H1 (cell line): Measurements from ENCODE around the gene FBN1.

Source experiments
- BACH1 ChIP-seq: IDR thresholded peaks from 2 replicates; pipeline ENCODE4 v1.6.1; 2012; ENCODE audit warnings: low read length, improper control_type of control experiment
- CTCF ChIP-seq, 3 experiments: IDR thresholded peaks; 1 replicate in 2 of 3; 2 replicates in 1 of 3; pipeline versions ENCODE4 v1.5.1 to v1.6.1; 2011; ENCODE audit warnings: low read length in 3 of 3, mild to moderate bottlenecking in 3 of 3, inconsistent platforms in 2 of 3, low read depth in 1 of 3, moderate library complexity in 1 of 3; ENCODE audit not compliant: insufficient read depth in 1 of 3; ENCODE audit errors: control extremely low read depth in 1 of 3
- GABPA ChIP-seq: IDR thresholded peaks from 2 replicates; pipeline ENCODE4 v1.6.1; 2011; ENCODE audit warnings: mild to moderate bottlenecking, low read length, moderate library complexity, borderline replicate concordance; ENCODE audit not compliant: insufficient read depth
- MAX ChIP-seq: IDR thresholded peaks from 2 replicates; pipeline ENCODE4 v1.6.1; 2012; ENCODE audit warnings: inconsistent platforms
- POLR2A ChIP-seq, 2 experiments: IDR thresholded peaks; 1 replicate in 1 of 2; 2 replicates in 1 of 2; pipeline ENCODE4 v1.6.1; 2011; ENCODE audit warnings: low read depth in 2 of 2, low read length in 2 of 2, mild to moderate bottlenecking in 2 of 2; ENCODE audit errors: control extremely low read depth in 1 of 2
- POLR2AphosphoS5 ChIP-seq: IDR thresholded peaks from 2 replicates; pipeline ENCODE4 v1.6.1; 2011; ENCODE audit warnings: low read depth, low read length
- YY1 ChIP-seq: IDR thresholded peaks from 2 replicates; pipeline ENCODE4 v1.6.1; 2011; ENCODE audit warnings: low read depth, mild to moderate bottlenecking, low read length
- ZNF274 ChIP-seq: IDR thresholded peaks from 2 replicates; pipeline ENCODE4 v1.7.0; 2012; ENCODE audit warnings: low read length, borderline replicate concordance; ENCODE audit errors: extremely low read depth

- TF ChIP-seq CTCF (IDR thresholded peaks at IDR 0.05; ENCODE audit: control extremely low read depth in 1 of 3, insufficient read depth in 1 of 3, low read depth in 1 of 3, low read length in 3 of 3) = no peak
- no peak for TF ChIP-seq MAX
- no peak for TF ChIP-seq POLR2AphosphoS5
- TF ChIP-seq GABPA = no peak
- no peak for TF ChIP-seq BACH1
- no peak for TF ChIP-seq POLR2A (IDR thresholded peaks at IDR 0.05; ENCODE audit: control extremely low read depth in 1 of 2, low read depth in 2 of 2, low read length in 2 of 2)
- TF ChIP-seq YY1 = no peak
- no peak for TF ChIP-seq ZNF274
These were observed 91.4 kb downstream of the FBN1 start for GRCh38 chr15:48554112-48554511.
